DMS 273 (cell line): ENCODE measurements around the gene RBM20.
"Not testable (repeated sequence)": the region's sequence is repeated elsewhere in the genome, so short reads cannot be mapped to it uniquely, and the experiment has no call there.

Experiments
- DNase-seq: peaks from one replicate; lab custom pipeline; 2025; ENCODE audit not compliant: unreplicated experiment; lab: John Stamatoyannopoulos, UW

The RBM20 gene

DNA sequence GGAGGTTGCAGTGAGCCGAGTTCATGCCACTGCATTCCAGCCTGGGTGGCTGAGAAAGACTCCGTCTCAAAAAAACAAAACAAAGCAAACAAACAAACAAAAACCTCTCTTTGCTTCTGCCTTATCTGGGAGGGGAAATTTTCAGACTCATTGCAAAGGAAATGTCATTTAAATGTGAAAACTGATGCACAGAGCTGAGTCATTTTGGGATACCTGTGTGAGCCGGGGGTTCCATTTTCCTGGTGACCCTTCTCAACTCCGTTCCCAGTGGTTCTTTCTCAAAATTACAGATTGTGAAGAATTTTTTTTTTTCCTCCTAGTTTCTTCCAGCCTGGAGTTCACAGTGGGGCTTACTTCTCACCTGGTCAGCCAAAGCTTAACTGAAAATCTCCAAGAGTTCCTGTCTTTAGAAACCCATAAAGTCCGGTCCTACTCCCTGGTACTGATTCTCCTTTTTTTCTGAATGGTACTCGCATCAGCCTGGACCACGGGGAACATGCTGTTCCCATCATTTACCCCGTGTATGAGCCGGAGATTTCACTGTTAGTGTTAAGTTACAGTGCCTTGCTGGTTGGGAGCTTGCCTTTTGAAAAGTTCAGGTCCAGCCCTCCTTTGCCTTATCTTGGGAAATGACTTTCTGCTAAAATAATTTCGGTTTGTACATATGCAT, 56.9 kb downstream of the RBM20 start:
- DNase-seq: no peak

DNA sequence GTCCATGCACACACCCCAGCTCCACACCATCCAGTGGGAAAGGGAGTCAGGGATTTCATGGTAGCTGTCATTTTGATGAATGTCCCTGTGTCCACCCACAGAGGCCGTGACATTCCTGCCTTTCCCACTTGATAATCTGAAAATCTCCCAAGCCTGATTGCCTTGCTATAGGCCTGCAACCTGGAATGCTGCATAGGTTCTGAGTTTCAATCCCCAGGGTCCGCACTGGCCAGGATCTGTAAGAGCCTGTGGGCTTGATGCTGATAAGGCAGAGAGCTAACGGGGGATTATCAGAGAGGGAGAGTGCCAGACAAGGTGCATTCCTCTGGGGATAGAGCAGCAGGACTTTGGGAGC, 57.5 kb downstream of the RBM20 start:
- DNase-seq: no peak

DNA sequence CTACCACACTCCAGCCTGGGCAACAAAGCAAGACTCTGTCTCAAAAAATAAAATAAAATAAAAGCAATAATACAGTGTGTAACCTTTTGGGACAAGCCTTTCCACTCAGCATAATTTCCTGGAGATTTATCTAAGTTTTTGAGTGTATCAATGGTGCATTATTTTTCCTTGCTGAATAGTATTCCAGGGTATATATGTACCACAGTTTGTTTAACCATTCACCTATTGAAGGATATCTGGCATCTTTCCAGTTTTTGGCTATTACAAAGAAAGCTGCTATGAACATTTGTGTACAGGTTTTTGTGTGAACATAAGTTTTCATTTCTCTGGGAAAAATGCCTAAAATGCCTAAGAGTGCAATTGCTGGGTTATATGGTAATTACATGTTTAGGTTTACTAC, 59.9 kb downstream of the RBM20 start:
- no peak for DNase-seq

DNA sequence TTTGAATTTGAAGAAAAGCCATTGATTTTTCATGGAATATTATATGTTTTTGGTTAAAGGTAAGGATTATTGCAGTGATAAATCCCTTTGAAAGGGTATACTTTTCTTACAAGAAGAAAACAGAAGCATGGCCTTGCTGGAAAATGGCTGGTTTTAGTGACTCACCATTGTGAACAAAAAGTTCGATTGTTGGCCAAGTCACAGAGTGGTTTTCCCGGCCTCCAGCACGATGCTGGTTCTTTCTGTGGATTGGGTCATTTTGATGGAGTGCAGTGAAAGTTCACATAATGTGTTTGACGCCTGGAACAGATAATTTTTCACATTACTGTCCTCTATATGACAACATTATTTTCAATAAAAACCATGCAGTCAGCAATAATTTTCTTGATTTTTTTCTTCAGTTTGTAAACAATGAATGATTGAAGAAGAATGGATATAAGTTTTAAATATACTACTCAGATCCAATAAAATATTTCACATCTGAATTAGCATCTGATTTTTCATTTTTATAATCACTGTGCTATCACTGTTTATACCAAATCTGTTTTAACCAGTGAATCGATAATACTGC, 60.9 kb downstream of the RBM20 start:
- no peak for DNase-seq

DNA sequence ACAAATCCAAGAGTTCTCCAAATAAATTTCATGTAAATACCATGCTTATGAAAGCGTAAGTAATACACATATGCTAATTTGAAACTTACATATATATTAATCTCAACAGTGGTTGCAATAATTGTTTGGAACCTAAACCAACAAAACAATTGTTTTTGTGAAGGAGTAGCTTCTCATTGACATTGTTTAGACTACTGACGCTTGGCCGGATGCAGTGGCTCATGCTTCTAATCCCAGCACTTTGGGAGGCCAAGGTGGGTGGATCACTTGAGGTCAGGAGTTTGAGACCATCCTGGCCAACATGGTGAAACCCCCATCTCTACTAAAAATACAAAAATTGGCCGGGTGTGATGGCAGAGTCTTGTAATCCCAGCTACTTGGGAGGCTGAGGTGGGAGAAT, 61.5 kb downstream of the RBM20 start:
- not testable (repeated sequence) for DNase-seq

DNA sequence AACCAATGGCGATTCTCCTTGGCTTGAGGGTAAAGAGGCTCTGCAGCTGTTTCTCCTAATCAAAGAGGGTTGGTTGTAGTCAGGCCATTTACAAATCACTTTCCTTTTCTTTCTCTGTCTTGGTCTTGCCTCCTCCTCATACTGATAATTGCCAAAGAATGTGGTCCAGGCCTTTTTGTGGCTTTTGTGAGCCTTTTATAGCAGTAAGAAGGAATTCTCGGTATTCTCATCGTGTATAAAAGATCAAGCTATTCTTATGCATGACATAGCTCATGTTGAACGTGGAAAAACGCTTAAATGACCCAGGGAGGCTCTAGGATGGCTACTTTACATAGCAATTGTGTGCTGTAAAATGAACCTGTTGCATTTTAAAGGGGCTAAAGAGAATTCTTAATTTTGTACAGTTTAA, 62.6 kb downstream of the RBM20 start:
- no peak for DNase-seq

DNA sequence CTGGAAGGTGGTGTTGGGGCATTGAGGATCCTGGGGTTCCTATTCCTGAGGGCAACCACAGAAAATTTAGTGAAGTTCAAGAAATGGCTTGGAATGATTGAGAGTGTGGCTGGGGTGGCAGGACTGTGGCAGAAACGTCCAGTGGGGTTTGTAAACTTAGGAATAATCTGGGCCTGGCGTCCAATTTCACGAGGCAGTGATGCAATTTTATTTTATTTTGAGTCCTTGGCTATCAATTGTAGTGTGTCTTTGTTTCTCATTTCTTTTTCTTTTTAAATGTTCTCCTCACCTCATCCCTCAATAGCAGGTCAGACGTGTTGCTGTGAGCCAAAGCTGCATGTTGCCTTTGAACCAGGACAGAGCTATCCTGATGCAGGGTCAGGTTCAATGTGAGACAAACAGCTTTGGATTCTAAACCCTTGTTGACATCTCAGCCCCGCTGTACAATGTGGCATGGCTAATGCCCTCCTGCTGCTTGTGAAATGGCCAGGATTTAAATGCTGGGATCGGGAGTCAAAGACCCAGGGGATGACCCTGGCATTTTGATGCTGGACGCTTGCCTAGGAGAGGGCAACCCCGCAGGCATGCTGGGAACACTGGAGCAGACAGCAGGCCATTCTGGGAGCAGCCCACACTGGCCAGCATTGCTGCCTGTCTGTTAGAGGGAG, 64.8 kb downstream of the RBM20 start:
- no peak for DNase-seq

DNA sequence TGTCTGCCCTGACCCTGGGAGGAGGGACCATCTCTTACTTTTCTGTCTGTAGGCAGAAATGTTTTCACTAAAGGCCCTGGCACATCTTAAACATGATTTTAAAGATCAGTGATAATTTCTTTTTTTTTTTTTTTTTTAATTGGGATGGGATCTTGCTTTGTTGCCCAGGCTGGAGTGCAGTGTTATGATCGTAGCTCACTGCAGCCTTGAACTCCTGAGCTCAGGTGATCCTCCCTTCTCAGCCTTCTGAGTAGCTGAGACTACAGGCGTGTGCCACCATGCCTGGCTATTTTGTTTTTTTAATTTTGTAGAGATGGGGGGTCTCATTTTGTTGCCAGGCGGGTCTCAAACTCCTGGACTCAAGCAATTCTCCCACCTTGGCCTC, 65.3 kb downstream of the RBM20 start:
- no peak for DNase-seq

DNA sequence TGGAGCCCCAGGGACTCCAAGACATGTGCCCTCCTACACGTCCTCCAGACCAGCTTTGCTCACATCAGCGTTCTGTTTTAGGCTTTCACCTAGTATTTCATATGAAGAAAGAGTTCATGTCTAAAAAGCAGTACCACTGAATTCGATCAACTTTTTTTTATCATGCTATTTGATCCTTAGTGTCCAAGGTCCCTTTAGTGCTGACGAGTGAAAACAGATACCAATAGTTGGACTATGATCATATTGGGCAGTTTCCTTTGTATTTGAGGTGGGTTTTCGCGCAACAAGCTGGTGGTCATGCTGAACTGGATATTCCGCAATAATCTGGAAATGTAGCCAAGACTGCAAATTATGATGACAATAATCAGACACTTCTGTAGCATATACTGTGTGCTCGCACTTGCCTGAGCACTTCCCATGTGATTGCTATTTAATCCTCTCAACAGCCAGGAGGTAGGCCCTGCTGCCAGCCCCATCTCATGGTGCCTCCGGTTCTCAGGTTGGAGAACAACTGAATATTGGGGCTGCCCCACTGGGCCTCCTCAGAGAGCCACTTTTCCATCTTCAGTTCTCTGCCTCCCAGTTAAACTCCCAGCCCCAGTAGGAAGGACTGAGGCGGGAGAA, 65.9 kb downstream of the RBM20 start:
- no peak for DNase-seq

DNA sequence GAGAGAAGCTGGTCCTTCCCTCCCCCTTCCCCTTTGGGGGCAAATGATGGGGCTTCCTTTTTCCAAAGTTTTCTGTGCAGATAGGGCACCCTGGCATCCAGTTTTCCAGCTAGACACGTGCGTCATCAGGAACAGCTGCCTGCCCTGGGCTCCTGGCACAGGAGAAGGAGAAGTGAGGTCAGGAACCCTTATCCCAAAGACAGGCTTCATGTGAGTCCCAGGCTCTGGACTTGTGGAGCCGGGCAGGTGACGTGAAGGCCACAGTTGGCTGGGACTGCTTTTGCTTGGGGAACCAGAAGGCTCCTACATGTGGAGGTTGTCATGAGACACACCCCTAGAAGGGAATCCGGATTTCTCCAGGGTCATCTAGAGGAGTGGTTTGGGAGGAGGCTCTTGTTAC, 66.5 kb downstream of the RBM20 start:
- DNase-seq: no peak

DNA sequence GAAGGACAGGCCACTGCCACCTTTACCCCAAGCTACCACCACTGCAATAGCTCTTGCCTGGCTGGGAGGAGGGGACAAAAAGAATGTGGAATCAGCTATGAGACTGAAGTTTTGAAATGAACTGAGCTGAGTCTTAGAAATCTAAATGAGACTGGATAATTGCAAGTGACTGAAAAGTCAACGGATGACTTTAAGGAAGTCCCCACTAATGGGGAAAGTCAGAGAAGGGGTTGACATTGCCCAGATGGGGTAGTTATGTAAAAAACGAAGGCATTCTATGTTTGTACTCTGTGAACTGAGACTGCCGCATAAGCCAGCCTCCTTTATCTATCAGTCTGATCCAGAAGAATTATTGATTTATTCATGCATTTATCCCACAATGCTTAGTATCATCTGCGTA, 67.2 kb downstream of the RBM20 start:
- no peak for DNase-seq

DNA sequence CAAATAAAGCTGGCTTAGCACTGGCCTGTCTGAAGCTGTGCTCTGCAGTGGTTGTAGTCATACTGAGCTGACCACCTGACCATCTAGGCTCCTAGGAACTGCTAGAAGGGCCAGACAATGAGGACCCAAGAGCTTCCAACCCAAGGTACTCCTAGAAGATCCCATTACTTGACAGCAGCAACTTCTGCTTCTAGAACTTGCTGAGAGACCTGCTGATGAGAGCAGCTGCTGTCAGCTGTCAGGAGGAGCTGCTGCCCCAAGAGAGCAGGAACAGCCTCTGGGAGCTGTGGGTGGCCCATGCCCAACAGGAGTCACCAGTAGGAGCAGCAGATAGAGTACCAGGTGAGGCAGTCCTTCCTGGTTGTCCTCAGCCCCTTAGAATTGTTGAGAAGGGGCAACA, 70.2 kb downstream of the RBM20 start:
- DNase-seq: no peak

DNA sequence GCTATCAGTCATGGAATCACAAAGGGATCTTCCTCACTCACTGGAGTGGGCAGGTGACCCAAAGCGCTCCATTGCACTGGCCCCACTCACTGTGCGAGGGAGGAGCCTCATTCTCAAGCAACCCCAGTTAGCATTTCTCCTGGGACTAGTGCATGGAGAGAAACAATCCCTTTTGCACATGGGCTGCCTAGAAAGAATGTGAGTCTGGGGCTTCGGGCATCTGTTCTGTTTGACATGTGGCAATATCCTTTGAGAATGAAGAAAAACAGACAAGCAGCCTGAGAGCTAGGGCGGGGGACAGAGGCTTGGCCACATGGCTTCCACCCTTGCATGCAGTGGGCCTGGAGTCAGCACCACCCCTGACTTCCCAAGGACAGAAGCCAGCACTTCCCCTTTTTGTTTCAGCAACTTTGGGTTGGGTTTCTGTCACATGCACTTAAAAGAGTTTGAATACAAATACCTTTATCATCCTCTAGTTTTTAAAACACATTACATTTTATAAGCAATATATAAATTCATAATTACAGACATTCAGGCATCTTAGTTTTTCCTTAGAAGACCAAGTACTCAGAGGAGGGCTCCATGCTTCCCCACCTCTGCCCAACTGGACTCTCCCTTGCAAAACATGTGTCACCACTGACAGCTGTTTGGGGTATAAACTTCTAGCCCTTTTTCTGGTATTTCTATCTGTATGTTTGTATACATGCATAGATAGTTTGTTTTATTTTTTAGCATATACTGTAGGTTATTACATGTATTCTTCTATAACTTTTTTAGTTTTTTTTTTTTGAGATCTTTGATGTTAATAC, 73.8 kb downstream of the RBM20 start:
- DNase-seq: peak; percentile 73

DNA sequence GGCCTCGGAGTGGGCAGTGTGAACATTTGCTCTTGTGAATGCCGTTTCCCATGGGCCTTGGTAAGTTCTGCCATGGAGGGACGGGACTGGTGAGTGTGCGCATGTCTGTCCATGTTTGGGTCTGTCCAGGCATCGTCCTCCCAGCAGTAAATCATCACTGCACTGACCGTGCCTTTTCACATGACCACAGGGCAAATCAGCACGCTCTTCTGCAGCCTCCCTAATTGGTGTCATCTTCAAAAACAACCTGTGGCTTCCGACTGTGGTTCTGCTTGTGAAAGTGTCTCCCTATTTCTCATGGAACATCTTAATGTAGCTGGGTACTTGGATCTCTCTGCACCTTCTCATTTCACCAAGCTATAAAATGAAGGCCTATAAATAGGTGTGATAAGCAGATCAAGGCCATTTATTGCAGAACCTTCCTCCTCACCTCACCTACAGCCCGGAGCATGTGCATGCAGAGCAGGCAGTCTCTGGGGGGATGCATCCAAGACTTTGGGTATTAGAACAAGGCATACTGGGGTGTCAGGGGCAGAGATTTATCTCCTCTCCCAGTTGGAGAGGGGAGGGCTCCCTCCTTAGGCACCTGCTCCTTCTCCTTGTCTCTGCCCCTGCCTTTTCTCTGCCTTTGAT, 77.4 kb downstream of the RBM20 start:
- no peak for DNase-seq

DNA sequence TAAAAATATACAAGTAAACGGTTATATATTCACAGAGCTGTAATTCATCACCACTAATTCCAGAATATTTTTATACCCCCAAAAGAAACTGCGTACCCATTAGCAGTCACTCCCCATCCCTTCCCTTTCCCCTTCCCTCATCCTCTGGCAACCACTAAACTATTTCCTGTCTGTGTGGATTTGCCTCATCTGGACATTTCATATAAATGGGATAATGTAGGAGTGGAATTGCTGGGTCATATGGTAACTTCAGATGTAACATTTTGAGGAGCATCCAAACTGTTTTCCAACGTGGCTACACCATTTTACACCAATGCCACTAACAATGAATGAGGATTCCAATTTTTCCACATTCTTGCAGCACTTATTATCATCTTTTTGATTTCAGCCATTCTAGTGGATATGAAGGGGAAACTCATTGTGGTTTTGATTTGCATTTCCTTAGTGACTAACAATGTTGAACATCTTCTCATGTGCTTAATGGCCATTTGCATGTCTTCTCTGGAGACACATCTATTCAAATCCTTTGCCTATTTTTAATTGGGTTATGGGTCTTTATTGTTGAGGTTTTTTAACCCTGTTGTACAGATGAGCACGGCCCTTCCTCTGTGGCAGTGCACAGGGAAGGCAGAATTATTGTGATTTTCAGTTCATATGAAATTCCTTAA, 79.2 kb downstream of the RBM20 start:
- DNase-seq: no peak

DNA sequence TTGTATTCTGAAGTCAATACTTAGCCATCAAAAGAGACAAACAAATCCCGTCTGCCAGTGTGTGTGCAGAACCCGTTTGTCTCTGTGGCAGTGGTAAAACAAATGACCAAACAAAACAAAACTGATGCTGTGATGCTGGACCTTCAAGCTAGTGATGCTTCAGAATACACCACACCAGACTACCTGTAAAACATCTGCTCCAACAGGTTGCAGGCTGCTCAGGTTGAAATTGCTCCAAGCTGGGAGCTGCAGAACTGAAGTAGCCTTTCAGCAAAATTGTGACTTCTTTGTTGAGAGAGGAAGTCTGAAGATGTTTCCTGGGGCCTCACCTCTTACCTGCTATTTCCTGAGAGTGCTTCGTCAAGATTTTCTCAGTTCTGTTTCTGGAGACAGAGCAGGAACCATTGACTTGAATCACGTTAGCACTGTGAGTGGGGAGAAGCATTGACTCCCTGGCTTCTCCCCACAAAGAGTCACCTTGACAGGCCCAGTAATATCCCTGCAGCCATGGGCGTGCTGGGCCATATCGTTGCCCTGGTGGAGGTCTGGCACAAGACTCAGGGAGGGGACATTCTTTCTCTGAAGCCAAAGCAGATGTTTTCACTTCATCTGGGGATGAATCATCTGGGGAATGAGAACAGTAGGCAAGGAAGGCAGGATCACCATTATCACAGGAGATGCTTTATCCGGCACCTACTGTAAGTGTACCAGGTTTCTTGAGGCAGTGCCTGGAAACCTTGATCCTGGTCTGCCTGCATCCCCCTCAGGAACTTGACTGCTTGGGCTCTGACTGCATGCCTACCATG, 80.2 kb downstream of the RBM20 start:
- no peak for DNase-seq

DNA sequence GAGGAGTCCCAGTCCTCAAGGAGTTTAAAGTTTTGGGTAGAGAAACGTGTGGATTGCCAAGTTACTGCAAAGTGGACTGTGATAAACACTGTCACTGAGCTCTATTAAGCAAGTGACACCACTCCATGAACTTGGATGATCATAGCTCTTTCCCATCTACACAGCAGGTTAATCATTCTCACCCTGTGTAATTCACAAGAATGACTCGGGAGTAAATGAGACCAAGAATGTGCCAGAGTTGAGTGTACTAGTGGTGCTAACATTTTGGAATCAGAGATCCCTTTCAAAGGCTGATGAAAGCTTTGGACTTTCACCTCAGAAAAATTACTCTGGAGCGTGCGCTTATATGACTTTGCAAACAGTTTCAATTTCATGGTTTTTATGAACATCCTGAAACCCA, 80.8 kb downstream of the RBM20 start:
- no peak for DNase-seq

DNA sequence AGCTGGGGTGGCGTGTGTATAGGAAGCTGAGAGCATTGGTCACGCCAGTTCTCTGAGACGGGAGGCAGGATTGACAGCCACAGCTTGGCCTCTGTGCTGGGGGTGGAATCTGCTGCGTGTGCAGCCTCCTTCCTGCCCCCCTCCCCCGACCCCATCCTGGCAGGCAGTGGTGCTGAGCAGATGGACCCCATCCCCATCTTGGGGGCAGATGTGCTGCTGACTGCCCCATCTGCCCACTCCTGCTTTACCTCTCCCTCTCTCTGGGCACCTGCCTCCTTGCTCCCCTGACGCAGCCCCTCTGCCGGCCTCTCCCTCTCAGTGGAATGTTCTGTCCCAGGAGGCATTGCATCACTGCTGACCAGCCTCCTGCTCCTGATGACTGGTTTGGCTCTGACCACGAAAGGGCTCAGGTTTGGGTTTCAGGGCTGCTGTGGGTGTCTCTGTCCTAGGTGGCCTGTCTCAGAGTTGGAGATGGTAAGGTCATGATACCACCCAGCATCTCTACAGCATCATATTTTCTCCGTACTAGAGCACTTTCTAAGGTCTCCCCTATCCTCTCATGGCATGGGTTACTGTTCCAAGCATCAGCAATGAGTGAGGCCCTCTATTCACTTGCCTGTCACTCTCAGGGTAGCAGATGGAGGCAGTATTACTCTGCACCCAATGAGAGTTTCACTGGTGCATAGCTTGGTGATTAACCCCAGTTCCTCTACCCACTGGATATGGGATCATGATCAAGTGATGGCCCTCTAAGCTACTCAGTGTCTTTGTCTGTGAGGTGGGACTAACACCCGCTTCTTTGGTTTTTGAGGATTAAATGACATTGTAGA, 81.9 kb downstream of the RBM20 start:
- DNase-seq: peak; percentile 75

DNA sequence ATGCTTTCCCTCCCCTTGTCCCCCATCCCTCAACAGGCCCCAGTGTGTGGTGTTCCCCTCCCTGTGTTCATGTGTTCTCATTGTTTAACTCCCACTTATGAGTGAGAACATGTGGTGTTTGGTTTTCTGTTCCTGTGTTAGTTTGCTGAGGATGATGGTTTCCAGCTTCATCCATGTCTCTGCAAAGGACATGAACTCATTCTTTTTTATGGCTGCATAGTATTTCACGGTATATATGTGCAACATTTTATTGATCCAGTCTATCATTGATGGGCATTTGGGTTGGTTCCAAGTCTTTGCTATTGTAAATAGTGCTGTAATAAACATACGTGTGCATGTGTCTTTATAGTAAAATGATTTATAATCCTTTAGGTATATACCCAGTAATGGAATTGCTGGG, 83.6 kb downstream of the RBM20 start:
- DNase-seq: not testable (repeated sequence)
